HG03025 (cell line): Measurements from ENCODE around the gene NHS.
"Not testable (repeated sequence)": the region's sequence is repeated elsewhere in the genome, so short reads cannot be mapped to it uniquely, and the experiment has no call there.

Experiments
- ATAC-seq: cut with Tn5 transposase; IDR thresholded peaks from one replicate; pipeline ENCODE4 v1.9.1; 2021; ENCODE audit warnings: mild to moderate bottlenecking, moderate library complexity; ENCODE audit not compliant: unreplicated experiment, low FRiP score

The NHS gene

GRCh38 chrX:17484592-17484991 lies 109.6 kb downstream of the NHS start:
- ATAC-seq, result no peak

- no peak for ATAC-seq
These were observed 110.4 kb downstream of the NHS start for GRCh38 chrX:17485391-17485790.

DNA sequence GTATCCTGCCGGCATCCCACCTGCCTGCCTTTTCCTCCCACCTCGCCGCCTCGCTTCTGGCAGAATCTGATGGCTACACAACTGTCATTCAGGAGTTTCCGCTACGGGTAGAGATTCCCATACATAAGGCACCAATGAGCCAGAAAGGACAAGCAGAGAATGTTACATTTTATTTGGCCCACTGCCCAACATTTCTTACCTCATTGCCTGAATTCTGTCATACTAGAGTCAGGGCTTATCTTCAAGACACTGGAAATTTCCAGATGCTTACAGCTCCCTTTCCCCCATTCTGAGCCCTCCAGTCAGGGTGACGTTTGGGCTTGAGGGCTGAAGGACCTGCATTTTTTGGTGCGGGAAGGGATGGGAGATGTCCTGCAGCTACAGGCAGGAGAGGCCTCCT lies 113.0 kb downstream of the NHS start:
- no peak for ATAC-seq

DNA sequence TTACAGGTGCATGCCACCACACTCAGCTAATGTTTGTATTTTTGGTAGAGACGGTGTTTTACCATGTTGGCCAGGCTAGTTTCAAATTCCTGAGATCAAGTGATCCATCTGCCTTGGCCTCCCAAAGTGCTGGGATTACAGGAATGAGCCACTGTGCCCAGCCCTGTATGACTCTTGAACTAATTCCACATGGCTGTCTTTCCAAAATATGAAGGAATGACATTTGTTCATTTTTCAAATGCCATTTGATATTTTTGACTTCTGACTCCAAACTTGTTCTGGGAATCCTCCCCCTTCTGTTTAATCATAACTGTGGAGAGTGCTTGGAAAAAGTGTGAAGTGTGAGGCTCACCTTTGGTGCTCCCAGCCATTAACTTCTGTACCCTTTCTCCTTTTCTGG lies 119.2 kb downstream of the NHS start:
- ATAC-seq, result no peak

GRCh38 chrX:17495052-17495451 lies 120.1 kb downstream of the NHS start:
- no peak for ATAC-seq

DNA sequence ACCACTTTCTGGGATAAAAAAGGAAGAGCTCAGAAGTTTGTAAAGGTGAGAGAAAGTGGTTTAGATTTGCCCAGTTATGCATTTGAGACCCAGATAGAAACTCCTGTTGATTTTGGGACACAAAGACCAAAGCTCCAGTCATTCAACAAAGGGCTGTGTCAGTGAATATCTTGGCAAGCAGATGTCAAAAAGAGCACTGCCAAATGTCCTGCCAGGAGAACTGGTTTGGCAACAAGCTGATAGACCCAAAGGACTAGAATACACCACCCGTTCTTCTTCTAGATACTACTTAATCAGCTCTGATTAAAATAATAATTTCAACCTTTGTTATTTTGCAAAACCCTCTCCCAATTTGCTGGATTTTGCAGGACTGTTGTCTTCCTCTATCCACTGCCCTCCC lies 121.4 kb downstream of the NHS start:
- no peak for ATAC-seq

GRCh38 chrX:17497193-17497592 lies 122.2 kb downstream of the NHS start:
- no peak for ATAC-seq

DNA sequence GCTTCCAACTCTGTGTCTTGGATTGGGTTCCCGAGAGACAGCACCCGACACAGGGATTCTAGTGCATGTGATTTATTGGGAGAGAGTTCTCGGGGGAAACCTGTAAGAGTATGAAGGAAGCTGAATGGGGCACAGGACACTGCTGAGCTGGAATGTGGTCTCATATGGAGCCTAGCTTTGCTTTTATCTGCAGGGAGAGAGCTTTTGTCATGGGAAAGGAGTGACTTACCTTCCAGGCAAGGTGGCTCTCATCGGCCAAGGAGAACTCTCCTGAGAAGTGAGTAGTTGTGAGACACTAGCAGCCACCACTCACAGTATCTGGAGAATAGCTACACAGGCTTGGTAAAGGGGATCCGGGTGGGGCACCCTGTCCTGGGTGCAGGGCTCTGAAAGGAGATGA lies 124.5 kb downstream of the NHS start:
- no peak for ATAC-seq

- no peak for ATAC-seq
These were observed 125.2 kb downstream of the NHS start for GRCh38 chrX:17500145-17500579.

GRCh38 chrX:17501746-17502145 lies 126.7 kb downstream of the NHS start:
- no peak for ATAC-seq

DNA sequence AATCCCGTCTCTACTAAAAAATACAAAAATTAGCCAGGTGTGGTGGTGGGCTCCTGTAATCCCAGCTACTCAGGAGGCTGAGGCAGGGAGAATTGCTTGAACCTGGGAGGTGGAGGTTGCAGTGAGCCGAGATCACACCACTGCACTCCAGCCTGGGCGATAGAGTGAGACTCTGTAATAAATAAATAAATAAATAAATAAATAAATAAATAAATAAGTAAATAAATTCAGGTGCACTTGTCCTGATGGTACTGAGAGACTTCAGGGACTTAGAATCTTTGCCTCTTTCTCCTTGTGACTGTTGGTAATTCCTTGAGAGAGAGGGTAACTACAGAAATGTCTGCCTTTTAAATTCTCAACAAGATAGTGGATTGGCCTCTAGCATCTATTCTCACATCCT lies 131.4 kb downstream of the NHS start:
- not testable (repeated sequence) for ATAC-seq

DNA sequence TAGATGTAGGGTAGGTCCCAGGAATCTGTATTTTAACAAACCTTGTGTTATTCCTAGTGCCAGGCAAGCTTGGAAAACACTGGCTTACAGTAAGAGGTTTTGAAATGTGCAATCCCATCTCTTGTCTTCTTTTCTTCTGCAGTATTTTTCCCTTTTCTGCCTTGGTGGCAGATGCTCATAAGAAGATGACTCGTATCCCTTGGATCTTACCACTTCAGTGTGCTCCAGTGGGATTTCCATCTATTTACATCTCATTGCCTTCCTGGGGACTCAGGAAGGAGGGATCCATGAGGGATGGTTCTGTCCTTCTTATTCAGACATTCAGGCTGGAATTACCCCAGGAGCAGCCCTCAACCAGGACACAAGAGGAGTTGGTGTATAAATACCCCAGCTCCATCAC lies 136.6 kb downstream of the NHS start:
- no peak for ATAC-seq

DNA sequence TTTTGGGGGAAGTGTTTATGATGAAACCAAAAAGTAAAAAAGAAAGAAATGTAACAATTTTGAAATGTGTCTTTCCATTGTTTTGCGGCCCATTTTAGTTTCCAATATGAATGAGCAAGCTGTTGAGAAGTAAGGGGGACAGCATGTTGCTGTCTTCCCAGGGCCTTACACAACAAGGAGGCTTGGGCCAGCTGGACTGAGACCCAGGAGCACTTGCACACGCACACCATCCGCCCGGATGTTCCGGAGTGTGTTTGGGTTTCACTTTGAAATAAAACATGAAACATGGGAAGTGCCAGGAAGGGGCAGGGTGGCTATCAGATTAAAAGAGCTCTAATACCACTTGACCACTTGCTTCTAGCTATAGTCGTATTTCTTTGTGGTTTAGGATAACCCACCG lies 144.4 kb downstream of the NHS start:
- no peak for ATAC-seq

- ATAC-seq, result no peak
These were observed 145.1 kb downstream of the NHS start for GRCh38 chrX:17520016-17520615.

GRCh38 chrX:17521871-17522693 lies 147.1 kb downstream of the NHS start:
- ATAC-seq, result no peak

DNA sequence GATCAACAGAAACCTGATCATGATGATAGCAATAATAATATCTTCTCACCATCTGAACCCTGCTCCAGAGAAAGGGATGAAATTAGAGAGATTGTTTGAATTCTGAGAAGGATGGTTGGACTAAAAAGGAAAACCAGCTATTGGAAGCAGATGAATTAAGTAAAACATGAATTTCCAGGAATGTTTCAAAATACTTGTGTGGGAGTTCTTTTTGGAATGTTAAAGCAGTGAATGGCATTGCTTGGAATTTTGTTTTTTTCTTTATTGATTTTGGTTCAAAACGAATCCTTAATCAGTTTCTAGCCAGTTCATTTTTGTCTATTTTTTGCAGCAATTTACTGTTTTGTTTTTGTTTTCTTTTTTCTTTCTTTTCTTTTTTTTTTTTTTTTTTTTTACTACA lies 150.3 kb downstream of the NHS start:
- no peak for ATAC-seq

DNA sequence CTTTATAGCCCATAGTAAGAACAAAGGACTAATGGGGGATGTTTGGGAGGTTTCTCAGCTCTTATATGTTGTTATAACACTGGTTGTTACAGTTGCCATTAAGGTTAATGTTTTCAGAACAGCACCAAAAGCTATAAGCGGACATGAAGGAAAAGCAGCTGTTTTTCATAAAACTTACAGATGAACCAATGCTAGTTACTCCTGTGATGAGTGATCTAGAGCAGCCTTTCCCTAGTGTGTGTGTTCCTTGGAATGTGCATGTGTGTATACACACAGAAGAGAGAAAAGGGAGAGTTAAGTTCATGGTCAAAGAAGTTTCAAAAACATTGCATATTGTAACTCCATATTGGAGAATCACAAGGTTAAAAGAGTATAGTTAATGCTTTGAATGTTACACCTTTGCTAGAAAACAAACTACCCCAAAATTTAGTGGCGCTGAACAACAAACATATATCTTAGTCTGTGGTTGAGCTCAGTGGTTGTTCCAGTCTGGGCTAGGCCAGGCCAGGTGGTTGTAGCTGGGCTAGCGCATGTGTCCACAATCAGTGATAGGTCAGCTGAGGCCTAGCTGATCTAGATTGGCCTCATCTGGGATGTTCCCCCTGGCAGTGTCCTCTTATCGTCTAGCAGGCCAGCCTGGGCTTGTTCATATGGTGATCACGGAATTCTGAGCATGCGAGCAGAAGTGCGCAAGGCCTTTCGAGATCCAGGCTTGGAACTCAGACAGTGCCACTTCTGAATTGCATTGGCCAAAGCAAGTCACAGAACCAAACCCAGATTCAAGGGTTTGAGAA lies 151.0 kb downstream of the NHS start:
- no peak for ATAC-seq

DNA sequence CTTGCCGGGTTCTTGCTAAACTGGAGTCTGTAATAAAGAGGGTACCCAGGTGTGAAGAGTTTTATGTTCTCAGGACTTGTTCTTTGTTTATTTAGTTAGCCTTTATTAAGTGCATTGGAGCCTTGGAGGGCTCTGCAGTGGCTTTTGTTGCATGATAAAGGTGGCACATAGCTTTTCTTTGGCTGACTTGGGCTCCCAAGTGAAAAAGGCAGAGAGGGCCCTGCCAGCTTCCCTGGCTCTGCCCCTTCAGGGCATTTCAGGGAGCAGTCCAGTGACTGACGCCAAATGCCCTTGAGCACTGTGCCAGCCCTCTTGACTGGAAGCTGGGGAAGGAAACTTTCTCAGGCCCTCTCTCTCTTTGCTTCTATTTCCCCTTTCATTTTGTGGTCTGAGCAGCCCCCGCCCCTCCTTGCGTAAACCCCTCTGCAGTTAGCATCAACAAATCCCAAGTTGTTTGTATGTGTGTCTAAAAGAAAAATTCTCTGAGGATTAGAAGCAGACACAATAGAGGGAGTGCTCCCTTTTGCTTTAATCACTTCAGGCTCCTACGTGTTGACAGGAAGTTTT lies 152.2 kb downstream of the NHS start:
- ATAC-seq, result no peak

- no peak for ATAC-seq
These were observed 152.9 kb downstream of the NHS start for GRCh38 chrX:17527922-17528321.

DNA sequence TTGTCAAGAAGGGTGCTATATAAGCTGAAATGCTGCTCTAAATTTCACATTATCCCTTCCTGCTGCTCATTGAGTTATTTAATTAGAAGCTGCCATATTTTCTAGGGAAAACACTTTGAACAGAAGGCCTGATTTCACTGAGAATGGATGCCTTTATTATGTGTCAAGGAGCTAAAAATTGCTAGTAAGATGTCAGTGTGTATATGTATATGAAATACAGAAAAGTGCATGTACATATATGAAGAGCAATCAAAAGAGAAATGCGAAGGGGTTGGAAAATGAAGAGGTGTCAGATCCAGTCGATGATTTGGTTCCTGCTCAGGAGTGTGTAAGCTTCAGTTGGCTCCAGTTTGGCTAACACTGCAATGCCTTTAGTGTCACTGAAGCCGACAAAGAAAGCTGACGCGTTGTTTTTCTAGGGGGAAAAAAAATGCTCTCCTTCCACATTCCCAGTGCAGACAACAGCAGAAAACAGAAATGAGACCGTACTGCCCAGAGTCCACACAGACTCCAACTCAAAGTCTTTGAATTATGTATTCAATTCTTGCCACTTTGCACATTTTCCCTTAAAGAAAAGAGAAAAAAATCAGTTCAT lies 154.2 kb downstream of the NHS start:
- no peak for ATAC-seq

GRCh38 chrX:17531500-17531899 lies 156.5 kb downstream of the NHS start:
- no peak for ATAC-seq
